Type B pancreatic cell (in vitro differentiated cells): ENCODE data around the gene RPS15. TPM values are rescaled to one million over a fixed set of nuclear protein-coding genes. Genes with fewer than 3 reads are reported as not detected.

ENCODE experiments used
- DNase-seq: peaks from one replicate; pipeline ENCODE4 v3.0.0; 2021; ENCODE audit warnings: mixed read lengths; ENCODE audit not compliant: unreplicated experiment; ENCODE audit errors: extremely low spot score
- H3K27ac Mint-ChIP-seq: 2 replicates; pipeline ENCODE4 v1.8.0; 2021; ENCODE audit warnings: mild to moderate bottlenecking, mixed read lengths
- H3K27me3 Mint-ChIP-seq: 2 replicates; pipeline ENCODE4 v1.8.0; 2021; ENCODE audit warnings: mixed read lengths
- H3K36me3 Mint-ChIP-seq: 2 replicates; pipeline ENCODE4 v1.8.0; 2021; ENCODE audit warnings: mixed read lengths
- H3K4me1 Mint-ChIP-seq: one replicate; pipeline ENCODE4 v1.8.0; 2021; ENCODE audit warnings: mixed read lengths; ENCODE audit not compliant: unreplicated experiment
- H3K4me3 Mint-ChIP-seq: 2 replicates; pipeline ENCODE4 v1.8.0; 2021; ENCODE audit warnings: mild to moderate bottlenecking, mixed read lengths
- H3K9me3 Mint-ChIP-seq: 2 replicates; pipeline ENCODE4 v1.8.0; 2021; ENCODE audit warnings: mixed read lengths
- total RNA-seq: library from RNA; stranded (reverse); gene quantifications from 2 replicates; pipeline ENCODE4 v1.2.1, GENCODE V29; 2021; ENCODE audit warnings: low replicate concordance
- TF ChIP-seq, protein P1 (sequence below): fragments of 200-600 bp; sonication (generic); conservative IDR thresholded peaks from 2 replicates; pipeline ENCODE4 v1.5.0; 2021; ENCODE audit warnings: antibody characterized with exemption, mild to moderate bottlenecking

Gene RPS15
- total RNA-seq, 1 donor from 2014 or later, result 1,344 TPM

DNA sequence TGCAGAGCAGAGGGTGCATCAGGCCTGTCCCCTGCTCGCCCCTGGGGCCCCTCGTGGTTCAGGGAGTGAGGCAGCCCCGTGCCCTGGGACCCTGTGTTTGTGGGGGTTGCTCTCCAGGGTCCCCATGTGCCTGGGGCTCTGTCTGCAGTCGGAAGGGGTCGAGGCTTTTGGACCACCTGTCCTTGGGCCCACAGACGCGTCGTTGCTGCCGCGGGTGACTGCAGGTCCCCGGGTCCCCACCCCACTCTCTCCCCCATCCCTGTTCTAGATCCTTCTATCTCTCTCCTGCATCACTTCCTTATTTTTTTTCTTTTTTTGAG is 50.0 kb downstream of the RPS15 start:
- H3K27ac Mint-ChIP-seq, result no peak overlapping the region
- H3K9me3 Mint-ChIP-seq, result no peaks in the 10 kb centered on the region
- no peaks in the 10 kb centered on the region for H3K36me3 Mint-ChIP-seq
- H3K27me3 Mint-ChIP-seq, result peaks cover 17% of the 10 kb centered on the region
- no peak overlapping the region for H3K4me3 Mint-ChIP-seq
- peaks cover 4% of the 10 kb centered on the region for H3K4me1 Mint-ChIP-seq
- TF ChIP-seq, protein P1, sequence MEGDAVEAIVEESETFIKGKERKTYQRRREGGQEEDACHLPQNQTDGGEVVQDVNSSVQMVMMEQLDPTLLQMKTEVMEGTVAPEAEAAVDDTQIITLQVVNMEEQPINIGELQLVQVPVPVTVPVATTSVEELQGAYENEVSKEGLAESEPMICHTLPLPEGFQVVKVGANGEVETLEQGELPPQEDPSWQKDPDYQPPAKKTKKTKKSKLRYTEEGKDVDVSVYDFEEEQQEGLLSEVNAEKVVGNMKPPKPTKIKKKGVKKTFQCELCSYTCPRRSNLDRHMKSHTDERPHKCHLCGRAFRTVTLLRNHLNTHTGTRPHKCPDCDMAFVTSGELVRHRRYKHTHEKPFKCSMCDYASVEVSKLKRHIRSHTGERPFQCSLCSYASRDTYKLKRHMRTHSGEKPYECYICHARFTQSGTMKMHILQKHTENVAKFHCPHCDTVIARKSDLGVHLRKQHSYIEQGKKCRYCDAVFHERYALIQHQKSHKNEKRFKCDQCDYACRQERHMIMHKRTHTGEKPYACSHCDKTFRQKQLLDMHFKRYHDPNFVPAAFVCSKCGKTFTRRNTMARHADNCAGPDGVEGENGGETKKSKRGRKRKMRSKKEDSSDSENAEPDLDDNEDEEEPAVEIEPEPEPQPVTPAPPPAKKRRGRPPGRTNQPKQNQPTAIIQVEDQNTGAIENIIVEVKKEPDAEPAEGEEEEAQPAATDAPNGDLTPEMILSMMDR, result no peak
- DNase-seq, result no peak

DNA sequence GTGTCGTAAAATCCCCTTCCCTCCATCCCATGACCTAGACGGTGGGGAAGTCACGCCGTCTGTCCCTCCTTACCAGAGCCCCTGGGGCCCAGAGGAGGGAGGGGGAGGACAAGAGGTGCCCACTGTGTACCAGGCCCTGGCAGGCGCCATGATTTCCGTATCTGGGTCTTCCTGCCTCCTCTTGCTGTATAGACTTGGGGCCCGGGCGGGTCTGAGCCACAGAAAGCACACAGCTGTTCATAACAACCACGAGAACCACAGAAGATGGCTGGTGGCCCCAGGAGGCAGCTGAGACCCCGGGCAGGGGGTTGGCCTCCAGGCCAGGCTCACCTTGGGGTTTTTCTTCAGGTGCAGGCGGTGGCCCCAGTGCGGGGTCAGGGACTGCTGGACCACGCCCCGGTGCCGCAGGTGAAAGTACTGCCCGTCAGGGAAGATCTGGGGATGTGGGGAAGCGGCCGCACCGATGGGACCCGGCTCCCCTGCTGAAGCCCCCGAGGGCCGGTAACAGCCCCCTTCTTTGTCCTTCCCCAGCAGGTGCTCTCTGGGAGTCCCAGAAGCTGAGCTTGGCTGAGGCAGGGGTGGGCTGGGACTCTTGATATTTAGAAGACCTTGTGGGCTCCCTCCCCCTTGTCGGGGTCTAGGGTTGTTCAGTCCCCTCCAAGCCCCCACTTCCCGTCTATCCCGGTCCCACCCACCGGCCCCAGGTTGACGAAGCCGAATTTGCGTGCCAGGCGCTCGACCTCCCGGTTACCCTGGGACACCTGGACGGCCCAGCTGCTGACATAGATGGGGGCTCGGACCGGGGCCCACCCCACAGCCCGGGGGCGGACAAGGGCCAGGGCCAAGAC is 51.5 kb downstream of the RPS15 start:
- TF ChIP-seq, protein P1, result no peak
- peaks cover 4% of the 10 kb centered on the region for H3K4me1 Mint-ChIP-seq
- DNase-seq, result peak; percentile 69
- H3K36me3 Mint-ChIP-seq, result no peaks in the 10 kb centered on the region
- no peak overlapping the region for H3K27ac Mint-ChIP-seq
- H3K27me3 Mint-ChIP-seq, result peaks cover 17% of the 10 kb centered on the region
- peak overlapping the region; percentile 96 for H3K4me3 Mint-ChIP-seq
- no peaks in the 10 kb centered on the region for H3K9me3 Mint-ChIP-seq

Other genes with a start within 250 kb of the RPS15 start
- 59.9 and 64.8 TPM in 2 replicates for gene STK11, start 232.6 kb upstream of the RPS15 start, total RNA-seq
- gene CBARP, start 200.4 kb upstream of the RPS15 start, total RNA-seq, result 8.9 and 10.8 TPM in 2 replicates
- 165 and 197 TPM in 2 replicates for gene ATP5F1D, start 196.6 kb upstream of the RPS15 start, total RNA-seq
- gene MIDN, start 189.8 kb upstream of the RPS15 start, total RNA-seq, result 122 and 127 TPM in 2 replicates
- 316 and 421 TPM in 2 replicates for gene CIRBP, start 169.1 kb upstream of the RPS15 start, total RNA-seq
- gene FAM174C, start 162.9 kb upstream of the RPS15 start, total RNA-seq, result 30.6 and 36.4 TPM in 2 replicates
- gene EFNA2, start 152.5 kb upstream of the RPS15 start, total RNA-seq, result 5.1 and 17.6 TPM in 2 replicates
- gene NDUFS7, start 54.5 kb upstream of the RPS15 start, total RNA-seq, result 83.3 and 98.3 TPM in 2 replicates
- gene GAMT, start 36.9 kb upstream of the RPS15 start, total RNA-seq, result 33.7 and 37.9 TPM in 2 replicates
- gene DAZAP1, start 30.8 kb upstream of the RPS15 start, total RNA-seq, result 124 and 141 TPM in 2 replicates
- gene APC2, start 11.7 kb downstream of the RPS15 start, total RNA-seq, result 1.2 and 9.2 TPM in 2 replicates
- 36.6 and 37.5 TPM in 2 replicates for gene C19orf25, start 40.8 kb downstream of the RPS15 start, total RNA-seq
- gene PCSK4, start 52.0 kb downstream of the RPS15 start, total RNA-seq, result 9.6 and 12.4 TPM in 2 replicates
- gene REEP6, start 52.8 kb downstream of the RPS15 start, total RNA-seq, result 17.3 and 34.5 TPM in 2 replicates
- 3.4 and 10.6 TPM in 2 replicates for gene ADAMTSL5, start 74.6 kb downstream of the RPS15 start, total RNA-seq
- 0.24 TPM in 1 of 2 replicates, not detected in the other for gene PLK5, start 85.7 kb downstream of the RPS15 start, total RNA-seq
- gene MEX3D, start 129.9 kb downstream of the RPS15 start, total RNA-seq, result 79.0 and 82.0 TPM in 2 replicates
- gene MBD3, start 154.5 kb downstream of the RPS15 start, total RNA-seq, result 78.8 and 110 TPM in 2 replicates
- gene UQCR11, start 167.1 kb downstream of the RPS15 start, total RNA-seq, result 191 and 290 TPM in 2 replicates
- gene TCF3, start 214.2 kb downstream of the RPS15 start, total RNA-seq, result 134 and 193 TPM in 2 replicates